ENCODE data around the gene ZSWIM4.

Gene ZSWIM4

GRCh38 chr19:13766095-13766481 lies 29.2 kb upstream of the ZSWIM4 start:
- no peak for TF ChIP-seq TAF1 (IDR thresholded peaks at IDR 0.05; ENCODE audit: borderline replicate concordance, insufficient read depth, low read length)
- TF ChIP-seq SIN3A (IDR thresholded peaks at IDR 0.05; ENCODE audit: borderline replicate concordance, insufficient read depth, low read length), result no peak
- TF ChIP-seq, protein P1, sequence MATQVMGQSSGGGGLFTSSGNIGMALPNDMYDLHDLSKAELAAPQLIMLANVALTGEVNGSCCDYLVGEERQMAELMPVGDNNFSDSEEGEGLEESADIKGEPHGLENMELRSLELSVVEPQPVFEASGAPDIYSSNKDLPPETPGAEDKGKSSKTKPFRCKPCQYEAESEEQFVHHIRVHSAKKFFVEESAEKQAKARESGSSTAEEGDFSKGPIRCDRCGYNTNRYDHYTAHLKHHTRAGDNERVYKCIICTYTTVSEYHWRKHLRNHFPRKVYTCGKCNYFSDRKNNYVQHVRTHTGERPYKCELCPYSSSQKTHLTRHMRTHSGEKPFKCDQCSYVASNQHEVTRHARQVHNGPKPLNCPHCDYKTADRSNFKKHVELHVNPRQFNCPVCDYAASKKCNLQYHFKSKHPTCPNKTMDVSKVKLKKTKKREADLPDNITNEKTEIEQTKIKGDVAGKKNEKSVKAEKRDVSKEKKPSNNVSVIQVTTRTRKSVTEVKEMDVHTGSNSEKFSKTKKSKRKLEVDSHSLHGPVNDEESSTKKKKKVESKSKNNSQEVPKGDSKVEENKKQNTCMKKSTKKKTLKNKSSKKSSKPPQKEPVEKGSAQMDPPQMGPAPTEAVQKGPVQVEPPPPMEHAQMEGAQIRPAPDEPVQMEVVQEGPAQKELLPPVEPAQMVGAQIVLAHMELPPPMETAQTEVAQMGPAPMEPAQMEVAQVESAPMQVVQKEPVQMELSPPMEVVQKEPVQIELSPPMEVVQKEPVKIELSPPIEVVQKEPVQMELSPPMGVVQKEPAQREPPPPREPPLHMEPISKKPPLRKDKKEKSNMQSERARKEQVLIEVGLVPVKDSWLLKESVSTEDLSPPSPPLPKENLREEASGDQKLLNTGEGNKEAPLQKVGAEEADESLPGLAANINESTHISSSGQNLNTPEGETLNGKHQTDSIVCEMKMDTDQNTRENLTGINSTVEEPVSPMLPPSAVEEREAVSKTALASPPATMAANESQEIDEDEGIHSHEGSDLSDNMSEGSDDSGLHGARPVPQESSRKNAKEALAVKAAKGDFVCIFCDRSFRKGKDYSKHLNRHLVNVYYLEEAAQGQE (IDR thresholded peaks at IDR 0.05; ENCODE audit: insufficient read depth in 1 of 2, low read depth in 2 of 2, low read length in 2 of 2), result no peak
- TF ChIP-seq FOXP2 (optimal IDR thresholded peaks at IDR 0.05; ENCODE audit: borderline replicate concordance, extremely low read depth, extremely low read length, insufficient read depth), result no peak
- TF ChIP-seq POLR2AphosphoS5 (IDR thresholded peaks at IDR 0.05; ENCODE audit: low read depth, low read length), result no peak

GRCh38 chr19:13768510-13768909 lies 26.7 kb upstream of the ZSWIM4 start:
- TF ChIP-seq FOXP2 (optimal IDR thresholded peaks at IDR 0.05; ENCODE audit: borderline replicate concordance, extremely low read depth, extremely low read length, insufficient read depth), result no peak
- TF ChIP-seq, protein P1 (IDR thresholded peaks at IDR 0.05; ENCODE audit: insufficient read depth in 1 of 2, low read depth in 2 of 2, low read length in 2 of 2), result no peak
- no peak for TF ChIP-seq TAF1 (IDR thresholded peaks at IDR 0.05; ENCODE audit: borderline replicate concordance, insufficient read depth, low read length)
- TF ChIP-seq SIN3A (IDR thresholded peaks at IDR 0.05; ENCODE audit: borderline replicate concordance, insufficient read depth, low read length), result no peak
- TF ChIP-seq POLR2AphosphoS5 (IDR thresholded peaks at IDR 0.05; ENCODE audit: low read depth, low read length), result no peak

DNA sequence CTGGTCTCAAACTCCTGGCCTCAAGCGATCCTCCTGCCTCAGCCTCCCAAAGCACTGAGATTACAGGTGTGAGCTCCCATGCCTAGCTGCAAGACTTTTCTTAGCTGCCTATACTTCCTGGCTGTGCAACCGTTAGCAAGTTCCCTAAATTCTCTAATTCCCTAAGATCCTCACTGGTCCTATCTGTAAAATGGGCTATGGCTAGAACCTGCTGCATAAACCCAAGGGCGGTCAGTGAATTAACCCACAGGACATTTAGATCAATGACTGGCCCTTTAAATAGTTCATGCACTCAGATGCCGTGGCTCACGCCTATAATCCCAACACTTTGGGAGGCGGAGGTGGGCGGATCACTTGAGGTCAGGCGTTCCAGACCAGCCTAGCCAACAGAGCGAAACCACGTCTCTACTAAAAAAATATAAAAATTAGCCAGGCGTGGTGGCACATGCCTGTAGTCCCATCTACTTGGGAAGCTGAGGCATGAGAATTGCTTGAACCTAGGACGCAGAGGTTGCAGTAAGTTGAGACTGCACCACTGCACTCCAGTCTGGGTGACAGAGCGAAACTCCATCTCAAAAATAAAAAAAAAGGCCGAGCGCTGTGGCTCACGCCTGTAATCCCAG lies 25.1 kb upstream of the ZSWIM4 start:
- TF ChIP-seq POLR2AphosphoS5 (IDR thresholded peaks at IDR 0.05; ENCODE audit: low read depth, low read length) (no peak), SIN3A (IDR thresholded peaks at IDR 0.05; ENCODE audit: borderline replicate concordance, insufficient read depth, low read length) (no peak), FOXP2 (optimal IDR thresholded peaks at IDR 0.05; ENCODE audit: borderline replicate concordance, extremely low read depth, extremely low read length, insufficient read depth) (no peak), TAF1 (IDR thresholded peaks at IDR 0.05; ENCODE audit: borderline replicate concordance, insufficient read depth, low read length) (no peak)
- TF ChIP-seq, protein P1 (IDR thresholded peaks at IDR 0.05; ENCODE audit: insufficient read depth in 1 of 2, low read depth in 2 of 2, low read length in 2 of 2), result no peak

DNA sequence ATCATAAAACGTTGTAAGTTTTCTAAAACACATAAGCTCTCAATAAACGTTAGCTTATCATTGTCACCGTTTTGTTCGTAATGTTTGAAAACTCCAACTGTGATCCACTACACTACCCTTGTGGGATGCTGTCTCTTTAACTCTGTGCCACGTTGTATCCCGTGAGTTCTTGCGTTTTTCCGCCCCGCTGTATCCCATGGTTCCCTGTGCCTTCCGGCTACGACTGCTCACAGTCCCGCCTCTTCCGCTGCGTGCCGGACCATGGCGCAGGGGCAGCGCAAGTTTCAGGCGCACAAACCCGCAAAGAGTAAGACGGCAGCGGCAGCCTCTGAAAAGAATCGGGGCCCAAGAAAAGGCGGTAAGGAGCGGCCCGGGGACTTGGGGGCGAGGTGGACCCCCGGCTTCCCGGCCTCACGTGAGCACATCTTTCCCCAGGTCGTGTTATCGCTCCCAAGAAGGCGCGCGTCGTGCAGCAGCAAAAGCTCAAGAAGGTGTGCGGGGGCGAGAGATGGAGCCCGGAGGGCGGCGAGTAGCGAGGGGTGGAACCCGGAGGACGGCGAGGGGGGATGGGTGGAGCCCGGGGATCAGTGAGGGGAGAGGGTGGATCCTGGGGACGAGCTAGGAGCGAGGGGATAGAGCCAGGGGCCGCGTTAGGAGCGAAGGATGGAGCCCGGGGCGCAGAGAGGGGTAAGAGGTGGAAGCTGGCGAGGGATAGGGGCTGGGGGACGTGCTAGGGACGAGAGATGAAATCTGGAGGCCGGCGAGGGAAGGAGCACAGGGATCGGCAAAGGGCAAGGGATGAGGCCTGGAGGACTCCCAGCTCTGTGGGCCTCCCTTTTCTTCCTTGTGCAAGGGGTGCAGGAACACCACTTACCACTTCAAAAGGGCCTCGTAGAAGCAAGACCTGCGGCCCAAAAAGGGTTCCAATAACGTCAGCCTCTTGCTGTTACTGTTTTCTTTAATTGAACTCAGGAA lies 20.7 kb upstream of the ZSWIM4 start, which contains the start of gene C19orf53:
Gene C19orf53 (plus strand): TSS at position 240 of the 975 bp plus-strand sequence. CDS start 22 bp downstream, at position 262.
- TF ChIP-seq, protein P1 (IDR thresholded peaks at IDR 0.05; ENCODE audit: insufficient read depth in 1 of 2, low read depth in 2 of 2, low read length in 2 of 2), result no peak
- TF ChIP-seq FOXP2 (optimal IDR thresholded peaks at IDR 0.05; ENCODE audit: borderline replicate concordance, extremely low read depth, extremely low read length, insufficient read depth) (peak; percentile 75), POLR2AphosphoS5 (IDR thresholded peaks at IDR 0.05; ENCODE audit: low read depth, low read length) (peak; percentile 91), SIN3A (IDR thresholded peaks at IDR 0.05; ENCODE audit: borderline replicate concordance, insufficient read depth, low read length) (peak; percentile 95; the same call in 1 of the 2 replicates), TAF1 (IDR thresholded peaks at IDR 0.05; ENCODE audit: borderline replicate concordance, insufficient read depth, low read length) (peak; percentile 87; the same call in 1 of the 2 replicates)
